ENCODE measurements around the gene RTN4RL2. TPM values are rescaled to one million over a fixed set of nuclear protein-coding genes. Genes with fewer than 3 reads are reported as not detected.

RTN4RL2 gene
- polyA plus RNA-seq, 3 donors from 2014 or later: 0.38 to 0.71 (median 0.68) TPM

DNA sequence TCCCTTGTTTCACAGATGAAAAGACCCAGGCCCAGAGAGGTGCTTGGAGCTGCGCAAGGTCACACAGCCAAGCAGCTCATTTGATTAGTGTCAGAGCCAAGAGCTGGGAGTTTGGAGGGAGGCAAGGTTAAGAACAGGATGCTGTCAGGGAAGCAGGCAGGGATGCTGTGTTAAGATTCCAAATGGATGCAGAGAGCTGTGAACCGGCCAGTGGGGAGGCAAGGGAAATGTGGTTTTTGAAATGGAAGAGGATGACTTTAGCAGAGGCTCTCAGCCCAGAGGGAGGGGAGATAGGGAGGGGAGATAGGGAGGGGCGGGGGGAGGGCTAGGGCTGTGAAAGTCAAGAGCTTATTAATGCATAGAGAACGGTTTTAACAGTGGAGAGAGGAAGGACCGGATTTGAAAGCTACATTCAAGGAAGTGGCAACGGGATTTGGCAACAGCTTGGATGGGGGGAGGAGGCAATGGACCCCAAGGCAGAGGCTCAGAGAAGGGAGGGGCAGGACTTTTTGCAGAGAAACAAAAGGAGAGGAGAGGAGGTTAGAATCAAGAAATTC lies 13.0 kb downstream of the RTN4RL2 start:
- DNase-seq: no peak
- H3K4me1 Mint-ChIP-seq: peaks cover 35% of the 10 kb centered on the region in 2 donors
- no peaks in the 10 kb centered on the region for H3K9me3 Mint-ChIP-seq
- peaks cover 2 to 3% (median 2%) of the 10 kb centered on the region in 3 donors for H3K27me3 Mint-ChIP-seq (ENCODE audit: low read depth in 3 of 3)
- H3K36me3 Mint-ChIP-seq: peaks cover 0 to under 1% (median 0%) of the 10 kb centered on the region in 3 donors
- H3K4me3 Mint-ChIP-seq: peak overlapping the region in 4 of 5 donors; percentile 4 to 59 (median 51)
- H3K27ac Mint-ChIP-seq: peak overlapping the region in 4 of 6 donors; percentile 26 to 72 (median 50)

DNA sequence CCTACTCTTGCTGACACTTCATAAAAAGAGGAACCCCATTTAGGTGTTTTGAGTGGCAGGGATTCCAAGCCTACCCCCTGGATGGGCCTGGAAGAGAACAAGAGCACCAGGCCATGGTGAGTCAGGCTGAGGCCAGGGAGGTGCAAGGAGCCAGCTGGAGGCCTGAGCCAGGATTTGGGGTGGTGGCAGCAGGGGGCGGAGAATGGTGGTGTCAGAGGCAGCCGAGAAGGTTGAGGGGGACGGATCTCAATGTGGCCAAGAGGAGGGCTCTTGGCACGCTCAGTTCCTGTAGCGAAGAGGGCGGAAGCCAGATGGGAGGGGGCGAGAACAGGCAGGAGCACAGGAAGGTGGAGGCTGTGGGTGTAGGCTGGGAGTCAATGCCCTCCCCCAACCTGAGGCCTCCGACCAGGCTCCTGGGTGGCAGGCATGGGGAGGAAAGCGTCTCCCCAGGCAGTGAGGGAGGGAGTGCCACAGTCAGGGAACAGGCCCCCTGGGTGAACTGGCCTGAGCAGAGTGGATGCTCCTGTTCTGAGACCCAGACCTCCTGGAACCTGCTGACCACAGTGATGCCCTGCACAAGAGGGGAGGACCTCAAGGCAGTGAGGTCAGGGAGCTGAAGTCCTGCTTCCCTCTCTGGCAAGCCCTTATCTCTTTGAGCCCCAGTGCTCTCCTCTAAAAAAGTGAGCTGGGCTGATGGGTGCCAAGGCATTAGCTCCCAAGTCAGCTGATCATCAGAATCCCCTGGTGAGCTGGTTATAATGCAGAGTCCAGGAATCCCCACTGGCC lies 13.9 kb downstream of the RTN4RL2 start:
- Mint-ChIP-seq H3K4me3 (peak overlapping the region; percentile 63 to 84 (median 81)), H3K9me3 (no peaks in the 10 kb centered on the region), H3K27ac (peak overlapping the region; percentile 25 to 90 (median 64)), H3K4me1 (peaks cover 35% of the 10 kb centered on the region in 2 donors), H3K36me3 (no peaks in the 10 kb centered on the region), H3K27me3 (ENCODE audit: low read depth in 3 of 3) (peaks cover 2 to 3% (median 2%) of the 10 kb centered on the region in 3 donors)
- peak; percentile 53 to 57 (median 55) for DNase-seq

DNA sequence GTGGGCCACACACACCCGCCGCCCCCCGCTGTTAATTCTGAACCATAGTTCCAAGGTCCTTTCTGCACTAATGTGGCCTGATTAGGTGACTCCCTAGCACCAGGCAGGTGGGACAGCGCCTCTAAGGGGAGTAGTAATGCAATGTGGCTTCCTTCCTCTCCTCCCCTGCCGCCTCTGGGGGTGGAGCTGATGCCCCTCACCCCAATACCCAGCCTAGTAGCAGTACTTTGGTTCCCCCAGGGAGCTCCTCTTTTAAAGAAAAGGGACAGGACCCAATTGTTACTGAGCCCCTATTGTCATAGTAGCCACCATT lies 14.4 kb downstream of the RTN4RL2 start:
- peak overlapping the region in 1 of 6 donors; percentile 29 for H3K27ac Mint-ChIP-seq
- H3K36me3 Mint-ChIP-seq: no peaks in the 10 kb centered on the region
- H3K4me1 Mint-ChIP-seq: peaks cover 35% of the 10 kb centered on the region in 2 donors
- peaks cover 2 to 3% (median 2%) of the 10 kb centered on the region in 3 donors for H3K27me3 Mint-ChIP-seq (ENCODE audit: low read depth in 3 of 3)
- no peaks in the 10 kb centered on the region for H3K9me3 Mint-ChIP-seq
- H3K4me3 Mint-ChIP-seq: peak overlapping the region; percentile 59 to 84 (median 81)
- no peak for DNase-seq

DNA sequence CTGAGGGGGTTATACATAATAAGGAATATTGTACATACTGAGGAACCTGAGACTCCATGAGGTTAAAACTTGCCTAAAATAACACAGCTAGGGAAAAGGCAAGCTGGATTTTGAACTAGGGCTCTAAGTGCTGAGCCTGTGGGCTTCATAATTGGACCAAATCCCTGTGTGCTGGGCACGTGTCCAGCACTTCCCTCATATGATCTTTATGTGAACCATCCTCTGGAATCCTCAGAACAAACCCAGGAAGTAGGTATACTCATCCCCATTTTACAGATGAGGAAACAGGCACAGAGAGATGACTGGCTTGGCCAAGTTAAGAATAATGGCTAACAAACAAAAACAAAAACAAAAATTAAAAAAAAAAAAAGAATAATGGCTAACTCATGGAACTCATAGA lies 14.9 kb downstream of the RTN4RL2 start:
- H3K36me3 Mint-ChIP-seq: no peaks in the 10 kb centered on the region
- H3K27me3 Mint-ChIP-seq (ENCODE audit: low read depth in 3 of 3): peaks cover 2 to 4% (median 3%) of the 10 kb centered on the region in 3 donors
- H3K4me3 Mint-ChIP-seq: peak overlapping the region; percentile 59 to 84 (median 81)
- H3K4me1 Mint-ChIP-seq: peaks cover 35 to 36% of the 10 kb centered on the region in 2 donors
- no peaks in the 10 kb centered on the region for H3K9me3 Mint-ChIP-seq
- no peak overlapping the region for H3K27ac Mint-ChIP-seq
- DNase-seq: no peak

DNA sequence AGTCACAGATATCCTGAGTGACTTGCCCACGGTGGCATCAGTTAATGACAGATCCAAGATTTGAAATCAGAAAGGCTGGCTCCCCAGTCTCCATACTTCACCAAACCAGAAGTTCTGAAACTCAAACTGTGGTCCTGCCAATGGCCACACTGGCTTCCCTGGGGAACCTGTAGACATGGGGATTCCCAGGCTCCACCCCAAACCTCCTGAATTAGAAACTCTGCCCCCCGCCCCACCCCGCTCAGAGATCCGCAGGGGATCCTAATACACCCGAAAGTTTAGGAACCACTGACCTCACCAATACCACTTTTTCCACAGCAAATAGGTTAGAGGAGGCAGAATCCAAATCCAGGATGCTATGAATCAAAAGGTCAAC lies 15.3 kb downstream of the RTN4RL2 start:
- H3K4me1 Mint-ChIP-seq: peaks cover 35 to 38% of the 10 kb centered on the region in 2 donors
- peak overlapping the region in 4 of 6 donors; percentile 42 to 79 (median 60) for H3K27ac Mint-ChIP-seq
- H3K27me3 Mint-ChIP-seq (ENCODE audit: low read depth in 3 of 3): peaks cover 2 to 4% (median 3%) of the 10 kb centered on the region in 3 donors

DNA sequence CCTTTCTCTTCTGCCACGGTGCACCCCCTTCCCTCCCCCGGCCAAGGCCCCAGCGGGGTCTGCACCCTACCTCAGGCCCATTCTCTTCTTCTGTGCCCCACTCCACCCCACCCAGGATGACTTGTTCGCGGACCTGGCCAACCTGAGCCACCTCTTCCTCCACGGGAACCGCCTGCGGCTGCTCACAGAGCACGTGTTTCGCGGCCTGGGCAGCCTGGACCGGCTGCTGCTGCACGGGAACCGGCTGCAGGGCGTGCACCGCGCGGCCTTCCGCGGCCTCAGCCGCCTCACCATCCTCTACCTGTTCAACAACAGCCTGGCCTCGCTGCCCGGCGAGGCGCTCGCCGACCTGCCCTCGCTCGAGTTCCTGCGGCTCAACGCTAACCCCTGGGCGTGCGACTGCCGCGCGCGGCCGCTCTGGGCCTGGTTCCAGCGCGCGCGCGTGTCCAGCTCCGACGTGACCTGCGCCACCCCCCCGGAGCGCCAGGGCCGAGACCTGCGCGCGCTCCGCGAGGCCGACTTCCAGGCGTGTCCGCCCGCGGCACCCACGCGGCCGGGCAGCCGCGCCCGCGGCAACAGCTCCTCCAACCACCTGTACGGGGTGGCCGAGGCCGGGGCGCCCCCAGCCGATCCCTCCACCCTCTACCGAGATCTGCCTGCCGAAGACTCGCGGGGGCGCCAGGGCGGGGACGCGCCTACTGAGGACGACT lies 15.9 kb downstream of the RTN4RL2 start:
- DNase-seq: peak; percentile 48 to 57 (median 55)
- Mint-ChIP-seq H3K36me3 (no peaks in the 10 kb centered on the region), H3K9me3 (no peaks in the 10 kb centered on the region), H3K4me3 (peak overlapping the region; percentile 80 to 85 (median 82)), H3K27ac (peak overlapping the region in 4 of 6 donors; percentile 42 to 79 (median 60)), H3K4me1 (peaks cover 35 to 38% of the 10 kb centered on the region in 2 donors), H3K27me3 (ENCODE audit: low read depth in 3 of 3) (peaks cover 2 to 4% (median 3%) of the 10 kb centered on the region in 3 donors)

More for the DNA sequence above, 15.3 kb downstream of the RTN4RL2 start:
- Mint-ChIP-seq H3K9me3 (no peaks in the 10 kb centered on the region), H3K4me3 (peak overlapping the region; percentile 80 to 85 (median 82)), H3K36me3 (no peaks in the 10 kb centered on the region)
- DNase-seq: no peak

DNA sequence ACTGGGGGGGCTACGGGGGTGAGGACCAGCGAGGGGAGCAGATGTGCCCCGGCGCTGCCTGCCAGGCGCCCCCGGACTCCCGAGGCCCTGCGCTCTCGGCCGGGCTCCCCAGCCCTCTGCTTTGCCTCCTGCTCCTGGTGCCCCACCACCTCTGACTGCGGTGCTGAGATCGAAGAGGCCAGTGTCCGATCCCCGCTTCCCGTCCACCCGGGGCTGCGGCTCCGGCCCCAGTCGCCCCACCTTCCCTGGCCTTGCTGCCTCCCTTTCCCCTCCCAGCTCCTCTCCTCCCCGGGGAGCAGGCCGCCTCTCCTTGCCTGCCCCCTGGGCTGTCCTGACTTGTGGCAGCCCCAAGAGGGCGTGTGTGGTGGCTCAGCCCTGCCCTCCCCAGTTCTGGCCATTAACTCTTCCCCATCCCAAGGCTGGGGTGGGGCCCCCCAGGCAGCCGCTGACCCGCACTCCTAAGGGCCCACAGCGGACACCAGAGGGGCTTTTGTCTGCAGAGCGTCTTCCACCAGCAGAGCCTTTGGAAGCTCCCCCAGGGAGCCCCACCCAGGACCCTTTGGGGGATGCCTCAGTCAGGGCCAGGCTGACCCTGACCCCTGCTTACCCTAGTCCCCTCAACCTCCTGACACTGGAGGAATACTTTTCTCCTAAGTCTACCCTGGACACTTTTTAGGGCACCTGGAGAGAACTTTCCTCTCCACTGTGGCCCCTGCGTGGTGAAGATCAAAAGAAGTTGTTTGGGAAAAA lies 16.6 kb downstream of the RTN4RL2 start:
- peak overlapping the region; percentile 74 to 83 (median 77) for H3K4me3 Mint-ChIP-seq
- H3K27me3 Mint-ChIP-seq (ENCODE audit: low read depth in 3 of 3): peaks cover 2 to 8% (median 3%) of the 10 kb centered on the region in 3 donors
- peaks cover 35 to 38% of the 10 kb centered on the region in 2 donors for H3K4me1 Mint-ChIP-seq
- no peaks in the 10 kb centered on the region for H3K9me3 Mint-ChIP-seq
- no peak overlapping the region for H3K27ac Mint-ChIP-seq
- DNase-seq: peak; percentile 24 to 36 (median 32)
- H3K36me3 Mint-ChIP-seq: no peaks in the 10 kb centered on the region

DNA sequence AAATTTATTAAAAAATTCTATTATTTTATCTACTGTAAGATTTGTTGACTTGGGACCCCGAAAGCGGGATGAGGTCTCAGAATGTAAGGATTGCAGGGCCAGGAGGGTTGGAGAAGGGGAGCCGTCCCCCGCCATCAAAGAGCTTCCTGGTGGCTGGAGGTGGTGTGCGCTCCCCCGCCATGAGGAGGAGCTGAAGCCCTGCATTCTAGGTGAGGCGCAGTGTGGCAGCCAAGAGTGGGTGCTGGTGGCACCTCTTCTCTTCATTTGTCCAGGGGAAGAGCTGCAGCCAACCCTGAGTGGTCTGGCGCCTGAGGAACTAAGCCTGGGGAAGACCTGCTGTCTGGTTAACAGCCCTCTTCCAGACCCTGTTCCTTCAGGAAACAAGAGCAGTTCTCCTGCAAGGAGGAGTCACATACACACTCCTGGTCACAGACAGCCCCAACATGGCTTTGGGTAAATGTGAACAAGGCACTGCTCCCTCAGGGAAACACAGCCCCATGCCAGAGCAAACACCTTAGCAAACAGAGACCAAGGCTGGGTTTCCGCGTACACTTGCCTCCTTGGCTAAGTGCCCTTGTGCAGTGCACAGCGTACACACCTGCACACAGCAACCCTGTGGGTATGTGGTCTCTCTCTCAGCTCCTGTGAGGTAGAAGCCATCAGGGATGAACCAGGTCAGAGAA lies 17.3 kb downstream of the RTN4RL2 start:
- Mint-ChIP-seq H3K4me3 (peak overlapping the region; percentile 68 to 83 (median 77)), H3K27ac (peak overlapping the region in 1 of 6 donors; percentile 42), H3K27me3 (ENCODE audit: low read depth in 3 of 3) (peaks cover 2 to 8% (median 3%) of the 10 kb centered on the region in 3 donors), H3K36me3 (no peaks in the 10 kb centered on the region), H3K4me1 (peaks cover 35 to 38% of the 10 kb centered on the region in 2 donors), H3K9me3 (no peaks in the 10 kb centered on the region)
- no peak for DNase-seq

DNA sequence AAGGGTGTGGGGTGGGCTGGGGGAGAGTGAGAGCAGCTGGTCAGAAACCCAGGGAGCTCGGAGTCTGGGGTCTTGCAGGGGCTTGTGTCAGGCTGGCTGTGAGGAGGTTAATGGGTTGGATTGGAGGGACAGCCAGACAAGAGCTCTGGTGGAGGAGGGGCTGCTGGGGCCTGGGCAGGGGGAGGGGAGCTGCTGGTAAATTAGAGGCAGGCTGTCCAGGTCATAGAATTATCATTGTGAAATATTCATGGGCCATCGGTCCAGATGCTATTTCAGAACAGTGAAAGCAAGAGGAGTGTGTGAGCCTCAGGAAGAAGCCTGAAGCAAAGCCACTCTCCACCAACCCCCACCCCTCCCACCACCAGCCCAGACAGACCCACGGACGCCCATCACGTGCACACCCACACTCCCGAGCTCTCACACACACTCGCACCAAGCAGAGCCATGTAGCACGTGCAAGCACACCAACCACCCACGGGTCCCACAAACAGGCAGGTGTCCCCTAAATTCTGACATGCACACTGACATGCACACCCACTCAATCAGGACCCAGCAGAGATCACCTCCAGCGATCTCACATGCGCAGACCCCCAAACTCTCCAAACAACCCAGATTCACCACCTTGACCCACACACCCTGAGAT lies 18.8 kb downstream of the RTN4RL2 start:
- peaks cover 21 to 25% of the 10 kb centered on the region in 2 donors for H3K4me1 Mint-ChIP-seq
- H3K27ac Mint-ChIP-seq: no peak overlapping the region

DNA sequence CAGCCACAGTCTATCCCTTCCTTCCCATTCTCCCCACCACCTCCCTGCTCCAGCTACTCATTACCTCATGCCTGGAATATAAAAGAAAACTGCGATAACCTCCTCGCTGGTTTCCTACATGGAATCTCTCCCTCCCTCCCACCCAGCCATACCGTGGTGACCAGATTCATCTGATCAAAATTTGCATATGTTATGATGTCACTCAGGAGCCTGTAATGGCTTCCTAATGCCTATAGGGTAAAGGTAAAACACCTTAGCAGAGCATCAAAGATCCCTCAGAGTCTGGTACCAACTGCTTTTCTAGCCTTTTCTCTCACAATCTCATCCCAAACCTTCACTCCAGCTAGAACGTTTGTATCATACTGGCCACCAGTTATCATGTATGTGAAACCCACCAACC lies 19.6 kb downstream of the RTN4RL2 start:
- H3K4me3 Mint-ChIP-seq: no peak overlapping the region
- H3K27me3 Mint-ChIP-seq (ENCODE audit: low read depth in 3 of 3): peaks cover 0 to 8% (median 3%) of the 10 kb centered on the region in 3 donors
- peaks cover 3 to 10% (median 6%) of the 10 kb centered on the region in 3 donors for H3K36me3 Mint-ChIP-seq
- DNase-seq: no peak
- peak overlapping the region in 2 of 6 donors; percentile 4 to 45 for H3K27ac Mint-ChIP-seq
- H3K9me3 Mint-ChIP-seq: no peaks in the 10 kb centered on the region
- peaks cover 13 to 17% of the 10 kb centered on the region in 2 donors for H3K4me1 Mint-ChIP-seq

More for the DNA sequence above, 18.8 kb downstream of the RTN4RL2 start:
- H3K27me3 Mint-ChIP-seq (ENCODE audit: low read depth in 3 of 3): peaks cover 0 to 8% (median 3%) of the 10 kb centered on the region in 3 donors
- H3K36me3 Mint-ChIP-seq: peaks cover 0 to 2% (median 0%) of the 10 kb centered on the region in 3 donors
- no peak for DNase-seq
- no peaks in the 10 kb centered on the region for H3K9me3 Mint-ChIP-seq
- H3K4me3 Mint-ChIP-seq: no peak overlapping the region

DNA sequence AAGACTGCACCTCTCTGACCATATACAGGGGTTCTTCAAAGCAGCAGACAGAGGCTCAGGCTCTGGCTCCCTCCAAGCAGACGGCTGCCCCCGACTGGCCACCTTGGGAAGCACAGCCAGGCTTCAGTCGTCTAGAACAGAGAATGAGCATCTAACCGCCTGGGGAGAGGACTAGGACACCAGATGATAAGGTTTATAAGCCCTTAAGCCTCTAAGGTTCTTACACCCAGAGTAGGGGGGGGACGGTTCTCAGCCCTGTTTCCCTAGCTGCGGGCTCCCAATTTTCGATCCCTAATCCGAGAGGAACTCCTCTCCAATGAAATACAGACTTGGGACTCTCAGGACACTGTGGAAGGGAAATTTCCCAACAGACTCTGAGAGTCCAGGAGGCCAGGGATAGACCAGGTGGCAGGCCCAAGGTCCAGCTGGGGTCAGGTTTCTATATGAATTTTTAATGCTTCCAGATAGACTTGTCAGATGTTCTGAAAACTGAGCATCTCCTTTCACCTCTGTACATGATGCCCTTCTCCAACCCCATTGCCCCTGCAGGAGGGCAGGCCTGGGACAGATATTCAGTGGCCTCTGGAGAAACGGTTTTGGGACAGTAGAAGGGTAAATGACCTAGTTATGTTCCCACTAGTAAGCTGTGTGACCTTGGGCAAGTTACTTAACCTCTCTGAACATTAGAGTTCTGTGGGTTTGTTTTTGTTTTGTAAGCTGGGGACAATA lies 20.2 kb downstream of the RTN4RL2 start:
- peak overlapping the region in 2 of 6 donors; percentile 4 to 45 for H3K27ac Mint-ChIP-seq
- no peak overlapping the region for H3K4me3 Mint-ChIP-seq
- H3K9me3 Mint-ChIP-seq: no peaks in the 10 kb centered on the region
- peaks cover 0 to 8% (median 3%) of the 10 kb centered on the region in 3 donors for H3K27me3 Mint-ChIP-seq (ENCODE audit: low read depth in 3 of 3)
- H3K36me3 Mint-ChIP-seq: peaks cover 6 to 16% (median 9%) of the 10 kb centered on the region in 3 donors
- DNase-seq: peak; percentile 35 to 44 (median 36)
- peaks cover 7 to 12% of the 10 kb centered on the region in 2 donors for H3K4me1 Mint-ChIP-seq

DNA sequence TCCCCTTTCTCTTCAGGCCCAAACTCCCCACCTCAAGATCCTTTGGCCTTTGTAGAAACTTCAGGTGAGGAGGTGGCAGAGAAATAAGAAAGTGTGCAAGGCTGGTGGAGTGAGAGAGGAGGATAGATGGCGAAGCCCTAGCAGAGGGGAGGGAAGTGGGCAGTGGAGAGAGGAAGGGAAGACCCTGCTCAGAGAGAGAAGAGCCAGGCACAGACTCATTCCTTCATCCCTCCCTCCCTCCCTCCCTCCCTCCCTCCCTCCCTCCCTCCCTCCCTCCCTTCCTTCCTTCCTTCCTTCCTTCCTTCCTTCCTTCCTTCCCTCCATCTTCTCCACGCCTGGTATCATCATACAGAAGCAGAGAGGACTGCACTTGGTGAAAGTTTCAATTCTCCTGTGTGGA lies 21.0 kb downstream of the RTN4RL2 start:
- Mint-ChIP-seq H3K4me1 (peaks cover 0 to 5% of the 10 kb centered on the region in 2 donors), H3K27ac (no peak overlapping the region), H3K4me3 (no peak overlapping the region), H3K36me3 (peaks cover 10 to 20% (median 12%) of the 10 kb centered on the region in 3 donors), H3K27me3 (ENCODE audit: low read depth in 3 of 3) (peaks cover 0 to 8% (median 3%) of the 10 kb centered on the region in 3 donors), H3K9me3 (no peaks in the 10 kb centered on the region)
- DNase-seq: no peak

Data from immature natural killer cell (primary cell).